Measurements from ENCODE around the gene CAPN1. TPM values are rescaled to one million over a fixed set of nuclear protein-coding genes. Genes with fewer than 3 reads are reported as not detected.

The CAPN1 gene
- total RNA-seq (2021), result 175 and 178 TPM in 2 replicates
- long read RNA-seq, partial matches to known transcripts, result 253 of 1,631 reads
- long read RNA-seq, other reads (novel, unspliced or antisense), result 1,378 of 1,631 reads

DNA sequence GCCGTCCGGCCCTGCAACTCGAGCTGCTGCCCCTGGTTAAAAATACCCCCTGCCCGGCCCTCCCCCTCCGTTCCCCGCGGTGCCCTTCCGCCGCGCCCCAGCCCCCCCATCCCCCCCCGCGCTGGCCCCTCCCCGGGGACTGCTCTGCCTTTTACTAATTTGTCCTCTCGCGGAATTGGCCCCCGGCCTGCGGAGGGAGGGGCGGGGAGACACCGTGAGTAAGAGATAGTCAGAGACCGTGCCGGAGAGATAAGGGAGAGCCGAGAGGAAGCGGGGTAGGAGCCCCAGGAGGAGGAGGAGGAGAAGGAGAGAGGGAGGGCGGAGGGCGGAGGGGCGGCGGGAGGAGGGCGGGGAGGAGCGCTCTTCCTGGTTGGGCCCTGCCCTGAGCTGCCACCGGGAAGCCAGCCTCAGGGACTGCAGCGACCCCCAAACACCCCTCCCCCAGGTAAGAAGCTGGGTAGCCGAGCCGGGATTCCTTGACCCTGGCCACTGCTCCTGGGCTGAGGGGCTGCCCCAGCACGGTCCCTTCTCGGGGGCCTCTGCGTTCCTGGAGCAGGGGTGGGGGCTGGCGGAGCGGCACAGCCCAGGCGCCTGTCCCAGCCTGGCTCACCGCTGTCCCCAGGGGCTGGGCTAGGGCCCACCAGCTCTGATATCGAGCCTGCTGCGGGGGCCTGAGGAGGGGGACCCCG, at the start of gene CAPN1:
CAPN1 (plus strand) TSS at position 360 of the 689 bp plus-strand sequence. CDS start 774 bp downstream, outside the sequence.
- DNase-seq, result peak; percentile 85

More for the DNA sequence above, at the start of gene CAPN1:
- peak within 1 kb of the TSS; percentile 97 to 99 (median 97); a peak in 6 of 7 replicates for H3K27ac Mint-ChIP-seq
- Histone ChIP-seq H3K4ac (ENCODE audit: low read depth, low read length) (no peak within 1 kb of the TSS), H4K8ac (replicated peaks; ENCODE audit: insufficient read length, low read depth, low read length) (no peak within 1 kb of the TSS), H3K9me3 (ENCODE audit: control insufficient read depth, low read depth, low read length) (no peaks in the 10 kb centered on the region), H2BK20ac (ENCODE audit: low read depth, low read length, poor library complexity, severe bottlenecking) (no peak within 1 kb of the TSS), H3K79me1 (ENCODE audit: insufficient read depth, low read depth, low read length, poor library complexity, severe bottlenecking) (no peaks in the 10 kb centered on the region), H3K9ac (ENCODE audit: extremely low read depth, insufficient read length, low read length) (peak within 1 kb of the TSS; percentile 54), H3K27ac (ENCODE audit: insufficient read length, low read depth, low read length) (no peak within 1 kb of the TSS), H2AK5ac (ENCODE audit: insufficient read length, low read length) (no peak within 1 kb of the TSS), H2BK12ac (ENCODE audit: insufficient read length, low read depth, low read length) (no peak within 1 kb of the TSS), H4K5ac (ENCODE audit: insufficient read length, low read depth, low read length) (no peak within 1 kb of the TSS), H3K23me2 (ENCODE audit: insufficient read length, low read depth, low read length, poor library complexity, severe bottlenecking) (peaks cover 14% of the 10 kb centered on the region), H2BK5ac (ENCODE audit: insufficient read length, low read length) (no peak within 1 kb of the TSS), H4K20me1 (ENCODE audit: control insufficient read depth, insufficient read depth, insufficient read length) (no peaks in the 10 kb centered on the region), H3K4me1 (ENCODE audit: insufficient read depth, low read length) (peaks cover 9% of the 10 kb centered on the region; the same call in 1 of the 2 replicates), H3K79me2 (ENCODE audit: insufficient read depth, low read length) (peaks cover 2% of the 10 kb centered on the region; the same call in 1 of the 2 replicates), H3K14ac (ENCODE audit: insufficient read depth, low read length) (peak within 1 kb of the TSS; percentile 40; the same call in 1 of the 2 replicates), H4K91ac (ENCODE audit: insufficient read length, low read depth, low read length) (no peak within 1 kb of the TSS), H2BK15ac (ENCODE audit: low read depth, low read length) (no peak within 1 kb of the TSS), H2AFZ (ENCODE audit: low read length) (no peak within 1 kb of the TSS), H3K27me3 (ENCODE audit: insufficient read depth, low read length) (no peaks in the 10 kb centered on the region), H3K56ac (ENCODE audit: insufficient read length, low read depth, low read length) (no peak within 1 kb of the TSS), H3T11ph (ENCODE audit: low read length) (no peak within 1 kb of the TSS), H3K18ac (ENCODE audit: insufficient read length, low read depth, low read length) (no peak within 1 kb of the TSS), H3K4me2 (ENCODE audit: insufficient read depth, insufficient read length, low read length) (peak within 1 kb of the TSS; percentile 87), H2BK120ac (ENCODE audit: low read depth, low read length, poor library complexity, severe bottlenecking) (no peak within 1 kb of the TSS), H3K23ac (ENCODE audit: insufficient read length, low read depth, low read length) (no peak within 1 kb of the TSS)
- TF ChIP-seq, protein P1, sequence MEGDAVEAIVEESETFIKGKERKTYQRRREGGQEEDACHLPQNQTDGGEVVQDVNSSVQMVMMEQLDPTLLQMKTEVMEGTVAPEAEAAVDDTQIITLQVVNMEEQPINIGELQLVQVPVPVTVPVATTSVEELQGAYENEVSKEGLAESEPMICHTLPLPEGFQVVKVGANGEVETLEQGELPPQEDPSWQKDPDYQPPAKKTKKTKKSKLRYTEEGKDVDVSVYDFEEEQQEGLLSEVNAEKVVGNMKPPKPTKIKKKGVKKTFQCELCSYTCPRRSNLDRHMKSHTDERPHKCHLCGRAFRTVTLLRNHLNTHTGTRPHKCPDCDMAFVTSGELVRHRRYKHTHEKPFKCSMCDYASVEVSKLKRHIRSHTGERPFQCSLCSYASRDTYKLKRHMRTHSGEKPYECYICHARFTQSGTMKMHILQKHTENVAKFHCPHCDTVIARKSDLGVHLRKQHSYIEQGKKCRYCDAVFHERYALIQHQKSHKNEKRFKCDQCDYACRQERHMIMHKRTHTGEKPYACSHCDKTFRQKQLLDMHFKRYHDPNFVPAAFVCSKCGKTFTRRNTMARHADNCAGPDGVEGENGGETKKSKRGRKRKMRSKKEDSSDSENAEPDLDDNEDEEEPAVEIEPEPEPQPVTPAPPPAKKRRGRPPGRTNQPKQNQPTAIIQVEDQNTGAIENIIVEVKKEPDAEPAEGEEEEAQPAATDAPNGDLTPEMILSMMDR (conservative IDR thresholded peaks at IDR 0.05), result no peak
- no peaks in the 10 kb centered on the region for H3K27me3 Mint-ChIP-seq (ENCODE audit: low read depth)
- H3K4me3 Mint-ChIP-seq, result peak within 1 kb of the TSS; percentile 92 to 96
- no CpG with 5 or more reads among the region's 43 CpGs for WGBS (ENCODE audit: extremely low coverage, insufficient read length, low lambda C conversion rate)
- H3K9me3 Mint-ChIP-seq, result no peaks in the 10 kb centered on the region
- peaks cover 42 to 47% of the 10 kb centered on the region in 2 experiments for H3K4me1 Mint-ChIP-seq
- peaks cover 6 to 11% (median 10%) of the 10 kb centered on the region in 3 experiments for H3K36me3 Mint-ChIP-seq (ENCODE audit: insufficient read depth in 1 of 3, low read depth in 3 of 3)

Data from H9 (cell line).